GM21360 (cell line): Measurements from ENCODE around the gene ZRANB1.
"Not testable (repeated sequence)": the region's sequence is repeated elsewhere in the genome, so short reads cannot be mapped to it uniquely, and the experiment has no call there.

ENCODE experiments used
- ATAC-seq: cut with Tn5 transposase; IDR thresholded peaks from one replicate; pipeline ENCODE4 v1.9.1; 2021; ENCODE audit warnings: mild to moderate bottlenecking, moderate library complexity; ENCODE audit not compliant: unreplicated experiment

ZRANB1 gene

DNA sequence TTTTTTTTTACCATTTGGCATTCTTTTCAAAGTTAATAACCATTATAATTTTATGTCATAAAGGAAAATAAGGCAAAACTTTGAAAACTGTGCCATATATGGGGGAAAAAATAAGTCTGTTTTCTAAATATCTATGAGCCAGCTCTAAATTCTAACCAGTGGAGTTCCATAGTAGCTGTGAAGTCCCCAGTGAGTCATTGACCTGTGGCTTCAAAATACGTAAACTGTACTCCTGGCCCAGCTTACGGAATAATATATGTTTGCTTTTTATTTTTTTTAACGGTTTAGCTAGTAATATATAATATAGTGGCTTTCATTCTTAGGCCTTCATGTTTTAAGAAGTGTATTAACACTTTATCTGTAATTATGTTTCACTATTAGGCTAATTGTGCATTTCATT is 20.5 kb downstream of the ZRANB1 start:
- no peak for ATAC-seq

GRCh38 chr10:124963866-124964720 is 22.2 kb downstream of the ZRANB1 start:
- ATAC-seq = no peak

DNA sequence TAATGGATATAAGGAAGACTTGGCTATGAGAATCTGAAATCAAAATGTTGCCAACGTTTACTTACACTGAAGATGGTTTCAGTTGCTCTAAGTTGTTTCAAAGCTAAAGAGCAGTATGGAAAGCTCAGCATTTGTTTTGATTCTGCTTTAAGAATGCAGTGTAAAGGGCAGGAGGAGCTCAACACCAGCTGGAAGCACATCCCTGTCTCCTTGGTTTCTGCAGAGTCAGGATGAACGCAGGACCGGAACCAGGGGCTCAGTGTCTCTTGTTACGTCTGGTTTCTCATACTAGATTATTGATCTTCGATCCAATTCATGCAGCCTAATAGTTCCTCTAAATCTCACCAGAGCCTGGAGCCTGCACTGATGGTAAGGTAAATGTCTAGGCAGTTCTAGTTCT is 24.1 kb downstream of the ZRANB1 start:
- ATAC-seq = no peak

DNA sequence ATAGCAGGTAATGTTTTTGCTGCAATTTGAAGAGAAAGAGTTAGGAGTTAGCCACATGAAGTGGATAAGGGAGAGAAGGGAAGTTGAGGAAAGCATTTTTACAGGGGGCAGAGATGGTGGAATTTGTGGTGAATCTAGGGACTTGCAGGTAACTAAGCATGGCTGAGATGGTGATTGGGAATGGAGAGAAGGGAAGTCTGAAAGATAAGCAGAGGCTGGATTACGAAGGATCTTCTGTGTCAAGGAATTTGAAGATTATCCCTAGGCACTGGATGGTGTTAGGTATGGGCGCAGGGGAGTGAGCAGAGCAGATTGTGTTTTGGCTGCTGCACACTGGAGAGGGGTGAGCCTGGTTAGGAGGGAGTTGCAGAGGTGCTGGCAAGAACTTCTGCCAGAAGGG is 25.3 kb downstream of the ZRANB1 start:
- no peak for ATAC-seq

DNA sequence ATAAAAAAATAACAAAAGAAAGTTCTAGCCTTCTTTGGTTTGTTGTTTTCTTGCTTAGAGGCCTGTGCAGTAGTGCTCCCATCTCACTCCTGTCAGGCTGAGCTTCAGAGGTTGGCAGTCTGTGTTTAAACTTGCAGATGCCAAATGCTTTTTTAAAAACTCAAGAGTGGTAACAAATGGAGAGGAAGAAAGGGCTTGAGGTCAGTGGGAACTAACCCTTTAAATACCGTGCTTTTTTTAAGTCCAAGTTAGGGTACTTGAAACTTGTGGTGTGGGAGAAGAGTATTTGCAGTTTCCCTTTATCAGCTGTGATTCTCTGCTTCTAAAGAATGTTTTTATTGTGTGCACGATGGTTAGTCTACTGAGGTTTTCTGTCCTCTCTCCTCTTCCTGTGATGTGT is 29.4 kb downstream of the ZRANB1 start:
- ATAC-seq = peak; percentile 56

DNA sequence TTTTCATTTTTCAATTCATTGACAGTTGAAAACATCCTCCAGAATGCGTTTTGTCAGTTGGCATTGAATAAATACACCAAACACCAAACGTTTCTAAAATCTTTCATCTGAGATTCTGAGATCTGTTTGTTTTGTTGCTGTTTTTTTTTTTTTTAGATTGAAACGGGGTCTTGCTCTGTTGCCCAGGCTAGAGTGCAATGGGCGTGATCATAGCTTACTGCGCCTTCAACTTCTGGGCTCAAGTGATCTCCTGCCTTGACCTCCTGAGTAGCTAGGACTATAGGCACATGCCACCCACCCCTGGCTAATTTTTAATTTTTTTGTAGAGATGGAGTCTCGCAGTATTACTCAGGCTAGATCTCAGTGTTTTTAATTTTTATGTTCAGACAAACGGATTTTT is 30.7 kb downstream of the ZRANB1 start:
- no peak for ATAC-seq

DNA sequence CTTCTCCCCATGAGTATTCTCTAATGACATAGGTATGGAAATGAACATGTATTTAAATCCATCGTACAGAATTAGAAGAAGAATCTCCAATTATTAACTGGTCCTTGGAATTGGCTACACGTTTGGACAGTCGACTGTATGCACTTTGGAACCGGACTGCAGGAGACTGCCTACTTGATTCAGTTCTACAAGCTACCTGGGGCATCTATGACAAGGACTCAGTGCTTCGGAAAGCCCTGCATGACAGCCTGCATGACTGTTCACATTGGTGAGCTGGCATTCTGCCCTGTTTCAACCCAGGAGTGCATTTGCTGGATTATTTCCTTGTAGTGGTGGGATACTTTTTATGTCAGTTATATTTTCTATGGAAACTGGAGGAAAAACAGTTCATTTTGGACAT is 32.2 kb downstream of the ZRANB1 start:
- no peak for ATAC-seq

- ATAC-seq = no peak
Measured at GRCh38 chr10:124975977-124976514, 34.1 kb downstream of the ZRANB1 start.

- no peak for ATAC-seq
Measured at GRCh38 chr10:124977161-124977560, 35.2 kb downstream of the ZRANB1 start.

DNA sequence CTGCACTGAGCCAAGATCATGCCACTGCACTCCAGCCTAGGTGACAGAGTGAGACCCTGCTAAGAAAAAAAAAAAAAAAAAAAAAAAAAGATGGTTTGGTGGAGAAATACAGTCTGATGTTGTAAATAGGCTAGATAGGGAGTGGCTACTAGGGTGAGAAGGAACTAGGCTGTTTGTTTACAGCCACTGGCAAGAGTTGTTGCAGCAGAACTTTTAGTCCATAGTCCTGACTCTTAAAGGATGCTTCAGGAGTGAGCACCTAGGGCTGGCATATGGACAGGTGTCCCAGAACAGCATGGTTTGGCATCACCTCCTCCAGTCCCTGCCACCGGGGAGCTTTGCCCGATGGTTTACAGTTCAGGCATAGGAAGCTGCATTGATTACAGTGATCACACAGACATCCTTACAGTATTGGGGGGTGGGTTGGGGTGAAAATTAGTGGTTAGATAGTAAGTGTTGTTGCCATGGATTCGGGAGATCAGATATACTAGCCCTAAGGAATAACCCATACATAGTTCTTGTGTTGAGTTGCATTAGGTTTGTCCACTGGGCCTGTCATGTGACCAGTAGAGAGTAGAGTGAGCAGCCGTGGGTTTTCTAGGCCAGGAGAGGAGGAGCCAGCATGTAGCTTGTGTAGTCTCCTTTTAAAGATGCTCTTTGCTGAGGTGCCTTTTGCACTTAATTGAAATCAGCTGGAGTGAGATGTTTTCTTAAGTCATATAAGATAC is 35.9 kb downstream of the ZRANB1 start:
- ATAC-seq = no peak

GRCh38 chr10:124978376-124978725 is 36.4 kb downstream of the ZRANB1 start:
- no peak for ATAC-seq

DNA sequence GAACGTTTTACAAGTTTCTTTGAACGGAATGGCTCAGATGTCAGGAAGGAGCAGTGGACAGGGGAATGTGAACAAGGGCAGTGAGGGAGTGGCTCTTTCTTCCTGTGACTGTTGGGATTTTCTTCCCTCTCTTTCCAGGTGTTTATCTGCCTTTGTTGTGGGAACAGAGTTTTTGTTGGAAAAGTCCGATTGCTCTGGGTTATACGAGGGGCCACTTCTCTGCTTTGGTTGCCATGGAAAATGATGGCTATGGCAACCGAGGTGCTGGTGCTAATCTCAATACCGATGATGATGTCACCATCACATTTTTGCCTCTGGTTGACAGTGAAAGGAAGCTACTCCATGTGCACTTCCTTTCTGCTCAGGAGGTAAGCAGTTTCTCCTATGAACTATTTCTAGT is 41.4 kb downstream of the ZRANB1 start:
- no peak for ATAC-seq

GRCh38 chr10:124984376-124984775 is 42.5 kb downstream of the ZRANB1 start:
- ATAC-seq = no peak

DNA sequence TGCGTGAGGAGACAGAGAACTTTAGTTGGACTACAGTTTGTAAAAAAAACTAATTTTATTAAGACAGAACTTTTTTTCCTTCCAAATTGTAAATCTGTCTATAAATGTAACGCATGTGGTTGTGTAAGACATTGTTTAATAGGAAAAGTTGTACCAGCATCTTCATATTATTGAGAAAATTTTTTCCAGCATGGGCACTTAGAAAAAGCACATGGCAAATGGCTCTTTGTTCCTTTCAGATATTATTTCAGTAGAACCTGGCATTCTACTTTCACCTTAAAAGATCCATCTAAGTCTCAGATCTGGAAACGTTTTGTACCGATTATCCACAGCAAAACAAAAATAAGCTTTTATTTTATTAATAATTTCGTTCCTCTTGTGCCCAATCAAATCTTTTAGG is 43.2 kb downstream of the ZRANB1 start:
- no peak for ATAC-seq

DNA sequence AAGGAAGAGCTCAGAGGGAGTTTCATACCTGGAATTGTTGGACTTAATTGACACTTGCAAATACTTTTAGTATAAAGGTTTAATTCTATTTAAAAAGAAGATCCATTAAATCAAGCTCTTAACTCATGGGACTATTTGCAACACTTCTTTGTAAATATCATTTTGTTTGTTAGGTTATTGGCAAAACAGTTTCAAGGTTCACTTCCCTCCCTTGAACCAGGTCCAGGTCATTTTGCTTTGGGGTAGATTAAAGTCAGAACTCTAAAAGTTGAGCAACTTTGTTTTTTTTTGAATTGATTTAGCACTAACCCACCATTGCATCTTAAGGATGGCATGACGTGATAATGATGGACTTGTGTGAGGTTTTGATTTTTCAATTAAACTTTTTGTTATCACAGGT is 45.9 kb downstream of the ZRANB1 start:
- no peak for ATAC-seq

- not testable (repeated sequence) for ATAC-seq
Measured at GRCh38 chr10:124988753-124989152, 46.8 kb downstream of the ZRANB1 start.

DNA sequence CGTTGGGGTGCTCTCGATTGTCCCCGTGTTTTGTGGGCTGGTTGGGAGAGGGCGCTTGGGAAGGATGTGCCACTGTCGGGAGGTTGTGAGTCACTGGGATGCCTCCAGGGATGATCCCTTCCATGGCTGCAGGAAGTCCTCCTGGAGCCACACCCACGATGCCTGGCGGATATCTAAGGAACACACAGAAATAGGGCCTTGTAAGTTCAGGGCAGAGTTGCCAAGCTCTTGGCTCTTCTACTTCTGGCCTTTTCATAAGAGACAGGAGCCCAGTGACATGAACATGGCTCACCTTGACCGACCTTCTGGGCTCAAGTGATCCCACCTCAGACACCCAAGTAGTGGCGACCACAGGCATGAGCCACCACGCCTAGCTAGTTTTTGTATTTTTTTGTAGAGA is 47.6 kb downstream of the ZRANB1 start:
- no peak for ATAC-seq

DNA sequence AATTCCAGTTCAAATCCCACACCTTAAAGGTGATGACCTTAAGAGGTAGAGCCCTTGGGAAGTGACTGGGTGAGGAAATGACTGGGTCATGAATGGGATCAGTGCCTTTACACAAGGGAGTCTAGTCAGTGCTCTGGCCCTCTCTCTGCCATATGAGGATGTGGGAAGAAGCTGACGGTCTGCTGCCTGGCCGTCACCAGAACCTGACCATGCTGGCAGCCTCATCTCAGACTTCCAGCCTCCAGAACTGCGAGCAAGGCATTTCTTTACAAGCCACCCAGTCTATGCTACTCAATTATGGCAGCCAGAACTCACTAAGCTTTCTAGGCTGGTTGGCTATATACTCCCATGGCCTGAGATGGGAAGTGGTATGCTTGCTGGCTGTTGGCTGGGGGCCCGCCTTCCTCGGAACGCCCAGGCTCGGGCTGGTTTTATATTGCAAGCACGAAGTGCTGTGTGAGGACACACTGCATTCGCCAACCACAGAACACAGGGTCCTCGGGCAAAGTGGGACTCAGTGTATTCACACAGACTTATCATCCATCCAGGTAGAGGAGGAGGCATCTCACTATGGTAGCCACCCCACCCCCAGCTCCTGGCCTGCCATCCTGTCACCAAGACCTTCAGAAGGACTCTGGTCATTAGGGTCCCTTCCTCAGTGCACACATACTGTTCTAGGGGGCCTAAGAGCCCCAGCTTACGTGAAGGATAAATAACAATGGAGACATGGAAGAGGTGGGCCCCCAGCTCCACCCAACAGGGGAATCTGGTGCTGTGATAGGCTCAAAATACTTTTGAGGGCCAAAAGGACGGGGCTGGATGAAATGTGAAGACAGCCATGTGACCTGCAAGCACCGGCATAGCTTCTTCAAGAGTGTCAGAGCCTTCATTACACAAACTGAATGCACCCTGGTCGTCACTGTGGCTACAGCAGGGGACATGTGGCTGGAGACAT is 49.0 kb downstream of the ZRANB1 start:
- no peak for ATAC-seq

- no peak for ATAC-seq
Measured at GRCh38 chr10:124991835-124992234, 49.9 kb downstream of the ZRANB1 start.

DNA sequence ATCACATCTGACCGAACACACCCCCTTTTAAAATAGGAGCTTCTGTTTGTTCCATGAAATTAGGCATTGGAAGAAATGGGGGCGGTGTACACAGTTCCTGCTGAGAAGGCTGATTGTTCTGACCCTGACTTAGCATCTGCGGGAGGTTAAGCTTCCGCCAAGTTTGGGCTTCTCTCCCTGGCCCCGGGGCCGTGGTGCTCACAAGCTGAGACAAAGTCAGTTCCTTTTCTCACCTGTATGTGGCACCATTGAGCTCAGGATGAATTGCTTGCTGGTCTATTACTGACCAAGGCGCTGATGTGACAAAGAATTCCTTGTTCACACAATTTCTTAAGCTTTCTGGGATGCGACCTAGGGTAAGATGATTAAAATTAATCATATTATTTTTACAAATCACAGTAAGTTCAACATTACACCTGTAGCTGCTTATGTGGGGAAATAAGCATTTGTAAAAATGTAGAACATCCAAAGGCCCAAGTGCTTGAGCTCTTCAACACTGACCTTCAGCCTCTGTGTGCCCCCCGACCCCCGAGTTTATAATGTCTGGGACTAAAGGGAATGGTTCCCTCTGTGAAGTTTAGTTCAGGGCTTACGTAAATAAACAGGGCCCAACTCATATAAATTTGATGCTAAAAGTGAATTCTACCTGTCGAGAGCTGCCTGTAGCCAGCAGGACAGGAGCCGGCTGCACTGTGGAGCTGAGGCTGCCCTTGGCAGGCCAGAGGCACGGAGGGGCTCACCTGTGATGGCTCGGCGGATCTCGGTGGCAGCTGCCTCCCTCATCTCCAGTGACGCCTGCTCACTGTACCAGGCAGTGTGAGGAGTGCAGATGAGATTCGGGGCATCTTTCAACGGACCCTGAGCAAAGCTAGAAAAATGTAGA is 50.8 kb downstream of the ZRANB1 start:
- no peak for ATAC-seq
